ENCODE results near the gene BRS3. TPM values are rescaled to one million over a fixed set of nuclear protein-coding genes. Genes with fewer than 3 reads are reported as not detected.

Gene BRS3
- total RNA-seq, 2 donors from 2014 or later: not detected

DNA sequence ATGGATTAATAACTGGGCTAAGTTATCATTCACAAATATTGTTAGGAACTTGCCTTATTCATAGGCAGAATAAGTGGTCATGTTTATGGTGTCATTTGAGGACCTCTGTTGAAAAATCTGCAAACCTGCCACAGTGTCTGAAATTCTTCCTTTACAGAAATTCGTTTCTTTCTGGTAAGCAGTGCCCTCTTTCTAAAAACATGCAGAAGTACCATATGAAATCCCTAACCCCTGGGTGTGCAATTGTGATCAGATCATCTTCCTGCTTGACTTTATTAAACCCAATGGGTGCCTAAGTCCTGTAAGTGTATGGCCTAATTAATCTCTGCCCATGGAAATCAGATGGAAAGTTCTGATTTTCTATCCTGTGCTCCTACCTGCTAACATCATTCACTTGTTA, 5.3 kb downstream of the BRS3 start:
- Histone ChIP-seq H3K36me3 (no peaks in the 10 kb centered on the region), H3K27ac (no peak overlapping the region)

DNA sequence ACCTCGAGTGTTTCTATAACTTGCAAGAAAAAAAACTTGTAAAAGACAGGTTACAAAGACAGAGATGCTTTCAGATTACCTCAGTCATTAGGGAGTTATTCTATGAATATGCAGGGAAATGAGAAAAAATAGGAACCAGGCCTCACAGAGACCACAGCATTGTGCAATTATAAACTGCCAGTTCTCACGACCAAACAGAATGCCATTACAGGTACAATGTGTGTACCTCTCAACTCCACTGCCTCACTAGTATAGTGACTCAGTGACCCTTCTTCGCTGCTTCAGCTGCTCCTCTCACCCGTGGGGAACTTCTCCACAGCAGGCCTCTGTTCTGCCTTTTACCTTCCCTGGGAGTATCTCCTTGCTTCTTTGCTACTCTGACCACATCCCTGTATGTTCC, 7.3 kb downstream of the BRS3 start:
- H3K27me3 ChIP-seq: no peaks in the 10 kb centered on the region
- intact Hi-C loops (cut with DNase I): loop anchor here (10.0 kb wide), 1 partner anchor 510 kb away; the partner anchor contains the start of gene SLC9A6
- no peaks in the 10 kb centered on the region for H3K9me3 ChIP-seq
- H3K4me3 ChIP-seq: no peak overlapping the region
- H3K27ac ChIP-seq: no peak overlapping the region
- no peak for DNase-seq
- TF ChIP-seq, protein P1, sequence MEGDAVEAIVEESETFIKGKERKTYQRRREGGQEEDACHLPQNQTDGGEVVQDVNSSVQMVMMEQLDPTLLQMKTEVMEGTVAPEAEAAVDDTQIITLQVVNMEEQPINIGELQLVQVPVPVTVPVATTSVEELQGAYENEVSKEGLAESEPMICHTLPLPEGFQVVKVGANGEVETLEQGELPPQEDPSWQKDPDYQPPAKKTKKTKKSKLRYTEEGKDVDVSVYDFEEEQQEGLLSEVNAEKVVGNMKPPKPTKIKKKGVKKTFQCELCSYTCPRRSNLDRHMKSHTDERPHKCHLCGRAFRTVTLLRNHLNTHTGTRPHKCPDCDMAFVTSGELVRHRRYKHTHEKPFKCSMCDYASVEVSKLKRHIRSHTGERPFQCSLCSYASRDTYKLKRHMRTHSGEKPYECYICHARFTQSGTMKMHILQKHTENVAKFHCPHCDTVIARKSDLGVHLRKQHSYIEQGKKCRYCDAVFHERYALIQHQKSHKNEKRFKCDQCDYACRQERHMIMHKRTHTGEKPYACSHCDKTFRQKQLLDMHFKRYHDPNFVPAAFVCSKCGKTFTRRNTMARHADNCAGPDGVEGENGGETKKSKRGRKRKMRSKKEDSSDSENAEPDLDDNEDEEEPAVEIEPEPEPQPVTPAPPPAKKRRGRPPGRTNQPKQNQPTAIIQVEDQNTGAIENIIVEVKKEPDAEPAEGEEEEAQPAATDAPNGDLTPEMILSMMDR (IDR thresholded peaks at IDR 0.05): no peak
- no peak overlapping the region for H3K9ac ChIP-seq (ENCODE audit: low read depth in 2 of 2, low read length in 2 of 2)
- H3K4me1 ChIP-seq: no peaks in the 10 kb centered on the region
- no peaks in the 10 kb centered on the region for H3K36me3 ChIP-seq

More for the DNA sequence above, 5.3 kb downstream of the BRS3 start:
- Histone ChIP-seq H3K9ac (ENCODE audit: low read depth in 2 of 2, low read length in 2 of 2) (no peak overlapping the region), H3K27me3 (no peaks in the 10 kb centered on the region), H3K4me3 (no peak overlapping the region), H3K9me3 (no peaks in the 10 kb centered on the region), H3K4me1 (no peaks in the 10 kb centered on the region)
- intact Hi-C loops (cut with DNase I): loop anchor here (10.0 kb wide), 1 partner anchor 508 kb away; the partner anchor contains the start of gene SLC9A6
- DNase-seq: no peak
- TF ChIP-seq, protein P1 (IDR thresholded peaks at IDR 0.05): no peak

DNA sequence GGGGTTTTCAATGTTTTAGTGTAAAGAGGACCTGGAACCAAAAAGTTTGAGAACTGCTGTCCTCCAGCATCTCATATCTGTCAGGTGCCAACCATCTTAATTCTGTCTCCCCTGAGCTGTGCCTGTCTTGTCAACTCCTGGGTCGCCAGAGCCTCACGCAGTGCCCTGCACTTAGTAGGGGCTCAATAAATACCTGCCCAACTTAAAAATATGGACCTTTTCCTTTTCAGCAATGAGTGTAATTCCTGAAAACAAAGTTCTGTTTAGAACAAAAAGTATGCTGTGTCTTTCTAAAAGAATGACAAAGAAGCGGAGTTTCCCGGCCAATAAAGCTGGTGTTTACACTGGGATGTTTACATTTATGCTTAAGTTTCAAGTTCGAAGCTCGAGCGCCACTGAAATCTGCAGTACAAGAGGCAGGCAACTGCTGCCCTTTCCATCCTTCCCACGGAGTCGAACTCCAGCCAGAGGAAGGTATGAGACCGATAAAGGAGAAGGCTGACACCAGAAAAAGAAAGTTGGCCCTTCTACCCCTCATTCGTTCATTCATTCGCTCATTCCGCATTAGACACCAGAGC, 8.5 kb downstream of the BRS3 start:
- H3K36me3 ChIP-seq: no peaks in the 10 kb centered on the region
- DNase-seq: no peak
- peak overlapping the region; percentile 61 for H3K4me3 ChIP-seq
- intact Hi-C loops (cut with DNase I): loop anchor here (10.0 kb wide), 1 partner anchor 511 kb away; the partner anchor contains the start of gene SLC9A6
- H3K9me3 ChIP-seq: no peaks in the 10 kb centered on the region
- TF ChIP-seq, protein P1 (IDR thresholded peaks at IDR 0.05): no peak
- no peaks in the 10 kb centered on the region for H3K27me3 ChIP-seq
- H3K4me1 ChIP-seq: no peaks in the 10 kb centered on the region
- H3K27ac ChIP-seq: peak overlapping the region; percentile 90
- H3K9ac ChIP-seq (ENCODE audit: low read depth in 2 of 2, low read length in 2 of 2): peak overlapping the region; percentile 38 to 42

DNA sequence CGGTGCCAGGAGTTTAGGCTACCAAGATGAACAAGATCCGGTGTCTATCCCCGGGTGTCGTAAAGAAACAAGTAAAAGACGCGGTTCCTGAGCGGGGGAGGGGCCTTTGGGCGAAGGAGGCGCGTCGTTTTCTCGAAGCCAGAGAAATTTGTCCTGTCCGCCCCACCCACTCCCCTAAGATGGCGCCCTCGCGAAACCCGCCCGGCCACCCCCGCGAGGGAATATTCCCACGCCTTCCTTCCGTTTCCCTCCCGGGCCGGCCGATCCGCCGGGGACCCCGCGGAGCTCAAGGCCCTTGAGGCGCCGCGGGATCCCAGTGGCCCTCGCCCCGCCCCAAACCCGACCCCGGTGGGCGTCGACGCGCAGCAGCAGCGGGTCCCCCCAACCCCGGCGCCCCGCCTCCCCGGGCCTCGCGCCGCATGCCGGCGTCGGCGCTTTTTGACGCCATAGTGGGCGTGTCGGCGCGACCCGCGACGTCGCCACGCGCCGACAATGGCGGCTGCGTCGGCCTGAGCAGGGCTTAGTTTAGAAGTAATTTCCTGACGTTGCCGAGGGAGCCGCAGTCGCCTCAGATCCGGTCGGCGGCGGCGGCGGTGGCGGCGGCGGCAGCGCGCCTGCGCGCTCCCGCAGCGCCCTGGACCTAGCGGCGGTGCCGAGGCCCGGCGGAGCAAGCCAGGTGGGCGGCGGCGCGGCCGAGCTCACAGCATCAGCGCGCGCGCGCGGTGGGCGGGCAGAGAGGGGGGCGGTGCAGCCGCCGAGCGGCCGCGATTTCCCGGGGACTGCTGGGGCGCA, 9.2 kb downstream of the BRS3 start:
- Histone ChIP-seq H3K4me1 (no peaks in the 10 kb centered on the region), H3K36me3 (no peaks in the 10 kb centered on the region), H3K27me3 (no peaks in the 10 kb centered on the region), H3K4me3 (peak overlapping the region; percentile 61), H3K9me3 (no peaks in the 10 kb centered on the region), H3K27ac (peak overlapping the region; percentile 90), H3K9ac (ENCODE audit: low read depth in 2 of 2, low read length in 2 of 2) (peak overlapping the region; percentile 55 to 60)
- intact Hi-C loops (cut with DNase I): loop anchor here (10.0 kb wide), 1 partner anchor 512 kb away; the partner anchor contains the start of gene SLC9A6
- peak; percentile 87 for DNase-seq
- TF ChIP-seq, protein P1 (IDR thresholded peaks at IDR 0.05): no peak

DNA sequence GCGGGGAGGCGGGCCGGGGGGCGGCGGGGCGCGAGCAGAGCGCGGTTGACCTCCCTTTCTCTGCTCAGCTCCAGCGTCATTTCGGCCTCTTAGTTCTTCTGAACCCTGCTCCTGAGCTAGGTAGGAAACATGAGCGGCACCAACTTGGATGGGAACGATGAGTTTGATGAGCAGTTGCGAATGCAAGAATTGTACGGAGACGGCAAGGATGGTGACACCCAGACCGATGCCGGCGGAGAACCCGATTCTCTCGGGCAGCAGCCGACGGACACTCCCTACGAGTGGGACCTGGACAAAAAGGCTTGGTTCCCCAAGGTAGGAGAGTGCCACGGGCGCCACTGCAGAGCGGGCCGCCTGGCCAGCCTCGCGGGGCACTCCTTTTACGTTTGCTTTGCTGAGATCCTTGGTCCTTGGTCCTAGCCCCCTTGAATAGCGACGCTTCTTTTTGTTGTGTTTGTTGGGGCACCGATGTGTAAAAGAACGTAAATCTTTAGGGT, 9.9 kb downstream of the BRS3 start, which contains the start of gene HTATSF1:
TSS of gene HTATSF1 (plus strand) at position 37 of the 497 bp plus-strand sequence. CDS start at position 130, 93 bp downstream.
- no peak for DNase-seq
- H3K4me1 ChIP-seq: no peaks in the 10 kb centered on the region
- H3K4me3 ChIP-seq: peak within 1 kb of the TSS; percentile 61
- TF ChIP-seq, protein P1 (IDR thresholded peaks at IDR 0.05): no peak
- H3K9ac ChIP-seq (ENCODE audit: low read depth in 2 of 2, low read length in 2 of 2): peak within 1 kb of the TSS; percentile 60 to 66
- no peaks in the 10 kb centered on the region for H3K27me3 ChIP-seq
- no peaks in the 10 kb centered on the region for H3K9me3 ChIP-seq
- H3K36me3 ChIP-seq: no peaks in the 10 kb centered on the region
- intact Hi-C loops (cut with DNase I): loop anchor here (10.0 kb wide), 1 partner anchor 513 kb away; the partner anchor contains the start of gene SLC9A6
- peak within 1 kb of the TSS; percentile 90 for H3K27ac ChIP-seq

Data from colonic mucosa (tissue), 4 donors.